Muscle of leg (tissue), 11 donors: ENCODE measurements around the gene APBB3. TPM values are rescaled to one million over a fixed set of nuclear protein-coding genes. Genes with fewer than 3 reads are reported as not detected.

Source experiments
- DNase-seq: peaks from one replicate; pipeline ENCODE4 v3.0.0; 2013
- H3K27ac ChIP-seq: one replicate; pipeline ENCODE4 v1.5.1; 2013; ENCODE audit warnings: mild to moderate bottlenecking, low read length, control low read depth
- H3K27me3 ChIP-seq: one replicate; pipeline ENCODE4 v1.6.1; 2013; ENCODE audit warnings: low read length; ENCODE audit not compliant: control insufficient read depth, insufficient read depth
- H3K36me3 ChIP-seq: one replicate; pipeline ENCODE4 v1.6.1; 2013; ENCODE audit warnings: low read length; ENCODE audit not compliant: control insufficient read depth, insufficient read depth
- H3K4me1 ChIP-seq: one replicate; pipeline ENCODE4 v1.6.1; 2013; ENCODE audit warnings: low read length; ENCODE audit not compliant: control insufficient read depth, insufficient read depth
- H3K4me3 ChIP-seq: one replicate; pipeline ENCODE4 v1.5.1; 2013; ENCODE audit warnings: low read length, control low read depth
- H3K9me3 ChIP-seq: replicated peaks from 2 replicates; pipeline ENCODE4 v1.6.1; 2013; ENCODE audit warnings: low read depth, low read length; ENCODE audit not compliant: control insufficient read depth
- WGBS: methylation state at CpG from one replicate; pipeline ENCODE4 v1.1.5; 2013; ENCODE audit warnings: missing lambda C conversion rate; ENCODE audit not compliant: insufficient coverage; 5-methylcytosine and 5-hydroxymethylcytosine counted together
- polyA plus RNA-seq, 8 donors: library from polyadenylated mRNA; unstranded; fragments of 120-200 nt; gene quantifications; one replicate each; pipeline versions ENCODE4 v1.2.1 to v1.2.3, GENCODE V29; 2013; ENCODE audit warnings: inconsistent platforms in 1 of 8, low replicate concordance in 1 of 8; ENCODE audit not compliant: insufficient read length in 8 of 8, insufficient read depth in 1 of 8
- total RNA-seq: library from RNA; stranded (reverse); fragments of 120-200 nt; gene quantifications from one replicate; pipeline ENCODE4 v1.2.4, GENCODE V29; 2013

Gene APBB3
- total and polyA plus RNA-seq, 9 donors = 13.7 to 35.0 (median 24.3) TPM

GRCh38 chr5:140547508-140548299 is 16.7 kb downstream of the APBB3 start, which contains the start of gene EIF4EBP3:
Gene EIF4EBP3 (plus strand): TSS chr5:140547662. CDS start chr5:140547738, 76 bp downstream.
- no peaks in the 10 kb centered on the region for H3K27me3 ChIP-seq
- peak; percentile 98 for DNase-seq
- H3K4me3 ChIP-seq = peak within 1 kb of the TSS; percentile 57
- H3K4me1 ChIP-seq = peaks cover 32% of the 10 kb centered on the region
- H3K9me3 ChIP-seq = no peaks in the 10 kb centered on the region
- 1% methylated on average over 49 of the region's 52 CpGs for WGBS
- H3K36me3 ChIP-seq = peaks cover 50% of the 10 kb centered on the region
- peak within 1 kb of the TSS; percentile 94 for H3K27ac ChIP-seq

- peak overlapping the region; percentile 57 for H3K4me3 ChIP-seq
- no peaks in the 10 kb centered on the region for H3K27me3 ChIP-seq
- peaks cover 48% of the 10 kb centered on the region for H3K36me3 ChIP-seq
- no peaks in the 10 kb centered on the region for H3K9me3 ChIP-seq
- peak; percentile 19 for DNase-seq
- 34% methylated on average over 9 of the region's 13 CpGs for WGBS
- peak overlapping the region; percentile 94 for H3K27ac ChIP-seq
- peaks cover 32% of the 10 kb centered on the region for H3K4me1 ChIP-seq
Observed at GRCh38 chr5:140546851-140547507, 17.4 kb downstream of the APBB3 start.

GRCh38 chr5:140545606-140546005 is 18.8 kb downstream of the APBB3 start:
- Histone ChIP-seq H3K9me3 (no peaks in the 10 kb centered on the region), H3K27ac (no peak overlapping the region), H3K4me3 (no peak overlapping the region), H3K4me1 (peaks cover 32% of the 10 kb centered on the region), H3K27me3 (no peaks in the 10 kb centered on the region), H3K36me3 (peaks cover 43% of the 10 kb centered on the region)
- WGBS = 91% methylated on average over 7 of the region's 10 CpGs
- no peak for DNase-seq

GRCh38 chr5:140544986-140545385 is 19.4 kb downstream of the APBB3 start:
- no peak for DNase-seq
- Histone ChIP-seq H3K9me3 (no peaks in the 10 kb centered on the region), H3K4me3 (no peak overlapping the region), H3K27ac (no peak overlapping the region), H3K27me3 (no peaks in the 10 kb centered on the region), H3K36me3 (peaks cover 41% of the 10 kb centered on the region), H3K4me1 (peaks cover 32% of the 10 kb centered on the region)
- 97% methylated on average over 6 of the region's 7 CpGs for WGBS

DNA sequence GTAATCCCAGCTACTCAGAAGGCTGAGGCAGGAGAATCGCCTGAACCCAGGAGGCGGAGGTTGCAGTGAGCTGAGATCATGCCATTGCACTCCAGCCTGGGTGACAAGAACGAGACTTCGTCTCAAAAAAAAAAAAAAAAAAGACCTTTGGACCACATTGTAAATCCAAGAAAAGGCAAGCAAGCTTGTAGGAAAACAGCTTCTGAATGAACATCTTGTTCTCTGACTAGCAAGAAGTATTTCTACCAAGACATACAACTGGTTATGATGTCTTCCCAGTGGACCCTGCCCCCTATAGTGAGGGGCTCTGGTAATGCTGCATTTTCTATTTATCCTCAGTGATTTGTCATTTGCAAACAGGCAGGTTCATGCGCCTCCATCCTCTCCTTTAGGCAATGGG is 21.4 kb downstream of the APBB3 start:
- DNase-seq = no peak
- no peak overlapping the region for H3K4me3 ChIP-seq
- peaks cover 37% of the 10 kb centered on the region for H3K36me3 ChIP-seq
- 83% methylated on average over 4 of the region's 5 CpGs for WGBS
- H3K27me3 ChIP-seq = no peaks in the 10 kb centered on the region
- peaks cover 14% of the 10 kb centered on the region for H3K4me1 ChIP-seq
- H3K9me3 ChIP-seq = no peaks in the 10 kb centered on the region
- H3K27ac ChIP-seq = no peak overlapping the region

- DNase-seq = no peak
- H3K36me3 ChIP-seq = peaks cover 44% of the 10 kb centered on the region
Observed at GRCh38 chr5:140540227-140540626, 24.2 kb downstream of the APBB3 start.

DNA sequence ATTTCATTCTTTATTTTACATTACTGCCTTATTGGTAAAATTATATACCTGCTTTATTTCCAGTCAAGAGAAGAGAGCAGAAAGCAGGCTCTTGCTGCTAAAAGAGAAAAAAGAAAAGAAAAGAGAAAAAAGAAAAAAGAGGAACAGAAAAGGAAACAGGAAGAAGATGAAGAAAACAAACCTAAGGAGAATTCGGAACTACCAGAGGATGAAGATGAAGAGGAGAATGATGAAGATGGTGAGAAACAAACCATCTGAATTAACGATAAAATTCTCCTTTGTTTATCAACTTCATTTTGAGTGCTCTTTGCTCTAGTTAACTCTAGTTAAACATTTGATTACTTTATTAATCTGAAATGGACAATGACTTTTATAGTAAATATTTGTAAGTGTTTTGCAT is 40.4 kb downstream of the APBB3 start:
- no peaks in the 10 kb centered on the region for H3K9me3 ChIP-seq
- H3K27me3 ChIP-seq = no peaks in the 10 kb centered on the region
- peaks cover 20% of the 10 kb centered on the region for H3K36me3 ChIP-seq
- WGBS = no CpG with 5 or more reads among the region's 2 CpGs
- no peak overlapping the region for H3K4me3 ChIP-seq
- no peak for DNase-seq
- H3K4me1 ChIP-seq = no peaks in the 10 kb centered on the region
- no peak overlapping the region for H3K27ac ChIP-seq

More at GRCh38 chr5:140540227-140540626, 24.2 kb downstream of the APBB3 start:
- no peaks in the 10 kb centered on the region for H3K9me3 ChIP-seq
- no peaks in the 10 kb centered on the region for H3K4me1 ChIP-seq
- H3K4me3 ChIP-seq = no peak overlapping the region
- H3K27me3 ChIP-seq = no peaks in the 10 kb centered on the region
- H3K27ac ChIP-seq = no peak overlapping the region
- WGBS = no CpG with 5 or more reads among the region's 1 CpG

- Histone ChIP-seq H3K4me3 (no peak overlapping the region), H3K27ac (no peak overlapping the region), H3K36me3 (peaks cover 30% of the 10 kb centered on the region), H3K27me3 (no peaks in the 10 kb centered on the region), H3K4me1 (no peaks in the 10 kb centered on the region), H3K9me3 (no peaks in the 10 kb centered on the region)
- no peak for DNase-seq
- no CpG with 5 or more reads among the region's 2 CpGs for WGBS
Observed at GRCh38 chr5:140513124-140513523, 51.3 kb downstream of the APBB3 start.

DNA sequence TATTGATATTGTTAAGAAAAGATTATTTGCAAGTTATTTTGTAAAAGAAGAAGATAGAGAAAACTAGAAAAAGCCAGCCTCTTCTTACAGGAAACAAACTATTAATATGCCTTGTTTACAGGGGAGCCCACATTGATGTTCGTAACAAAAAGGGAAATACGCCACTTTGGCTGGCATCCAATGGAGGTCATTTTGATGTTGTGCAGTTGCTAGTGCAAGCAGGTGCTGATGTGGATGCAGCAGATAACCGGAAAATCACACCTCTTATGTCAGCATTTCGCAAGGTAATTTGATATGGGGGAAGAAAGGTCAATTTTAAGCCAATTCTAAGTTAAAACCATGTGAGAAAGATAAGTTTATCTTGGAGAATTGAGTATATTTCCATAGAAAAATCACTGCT is 54.5 kb downstream of the APBB3 start:
- DNase-seq = peak; percentile 9
- Histone ChIP-seq H3K36me3 (peaks cover 36% of the 10 kb centered on the region), H3K27me3 (no peaks in the 10 kb centered on the region), H3K4me3 (no peak overlapping the region), H3K9me3 (no peaks in the 10 kb centered on the region), H3K27ac (no peak overlapping the region), H3K4me1 (no peaks in the 10 kb centered on the region)
- WGBS = no CpG with 5 or more reads among the region's 4 CpGs
